ENCODE measurements around the gene LENG1. TPM values are rescaled to one million over a fixed set of nuclear protein-coding genes. Genes with fewer than 3 reads are reported as not detected.
"Not testable (repeated sequence)": the region's sequence is repeated elsewhere in the genome, so short reads cannot be mapped to it uniquely, and the experiment has no call there.

The LENG1 gene
- total RNA-seq, 2 experiments from 2014 or later: 8.3 to 9.2 TPM

DNA sequence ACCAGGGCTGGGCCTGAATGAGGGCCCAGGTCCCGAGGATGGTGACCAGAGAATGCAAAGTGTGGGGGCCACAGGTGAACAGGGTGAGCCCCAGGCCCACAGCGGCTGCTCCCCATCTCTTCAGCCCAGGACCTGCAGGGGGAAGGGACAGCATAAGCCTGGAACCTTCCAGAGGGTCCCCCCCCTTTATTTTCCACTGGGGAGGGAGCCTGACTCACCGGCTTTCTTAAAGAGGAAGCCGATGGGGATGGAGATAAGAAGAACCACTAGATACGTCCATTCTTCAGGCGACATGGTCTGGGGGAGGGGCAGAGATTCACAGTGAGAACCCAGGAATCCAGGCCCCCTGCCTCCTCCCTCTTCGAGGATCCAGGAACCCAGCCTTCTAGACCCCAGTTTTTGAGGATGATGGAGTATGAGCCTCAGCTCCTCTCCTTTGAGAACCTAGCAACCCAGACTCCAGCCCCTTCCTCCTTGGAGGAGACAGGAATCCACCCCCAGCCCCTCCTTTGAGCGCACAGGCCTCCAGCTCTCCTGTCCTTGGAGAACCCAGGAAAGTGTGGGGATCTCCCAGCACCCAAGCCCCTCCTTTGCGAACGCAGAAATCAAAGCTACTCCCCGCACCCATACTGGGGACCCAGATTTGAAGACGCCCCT lies 28.8 kb upstream of the LENG1 start:
- H3K27ac Mint-ChIP-seq: peak overlapping the region; percentile 87
- H3K9me3 Mint-ChIP-seq: no peaks in the 10 kb centered on the region
- DNase-seq: peak; percentile 76
- POLR2A ChIA-PET: interaction anchor here (0.7 to 7.8 kb wide), 10 partner anchors 12 to 203 kb away, joined by 3 to 169 read pairs (median 6); partner anchors contain the start of genes CNOT3 and RPS9
- H3K27me3 Mint-ChIP-seq: no peaks in the 10 kb centered on the region
- peaks cover 42% of the 10 kb centered on the region for H3K4me1 Mint-ChIP-seq
- peak overlapping the region; percentile 85 for H3K4me3 Mint-ChIP-seq
- CTCF ChIA-PET: interaction anchor here (1.2 to 5.4 kb wide), 8 partner anchors 12 to 194 kb away, joined by 3 to 43 read pairs (median 10); partner anchors contain the start of genes CNOT3, LENG1 and RPS9
- peaks cover 38% of the 10 kb centered on the region for H3K36me3 Mint-ChIP-seq (ENCODE audit: low read depth)

- Mint-ChIP-seq H3K4me1 (peaks cover 29% of the 10 kb centered on the region), H3K36me3 (ENCODE audit: low read depth) (peaks cover 36% of the 10 kb centered on the region), H3K27me3 (no peaks in the 10 kb centered on the region), H3K9me3 (no peaks in the 10 kb centered on the region), H3K4me3 (peak overlapping the region; percentile 85), H3K27ac (peak overlapping the region; percentile 44)
- ChIA-PET CTCF (interaction anchor here (2.9 to 5.4 kb wide), 3 partner anchors 13 to 79 kb away, joined by 16 to 43 read pairs (median 33); partner anchors contain the start of gene RPS9), POLR2A (interaction anchor here (1.1 to 7.8 kb wide), 5 partner anchors 14 to 72 kb away, joined by 3 to 169 read pairs (median 4); partner anchors contain the start of genes CNOT3 and RPS9)
- DNase-seq: no peak
These were observed 27.4 kb upstream of the LENG1 start for GRCh38 chr19:54186934-54187381.

GRCh38 chr19:54186351-54186750 lies 26.8 kb upstream of the LENG1 start:
- Mint-ChIP-seq H3K27me3 (no peaks in the 10 kb centered on the region), H3K36me3 (ENCODE audit: low read depth) (peaks cover 34% of the 10 kb centered on the region)
- POLR2A ChIA-PET: interaction anchor here (1.1 to 7.8 kb wide), 4 partner anchors 13 to 72 kb away, joined by 3 to 169 read pairs (median 3); partner anchors contain the start of genes RPS9 and TMC4

DNA sequence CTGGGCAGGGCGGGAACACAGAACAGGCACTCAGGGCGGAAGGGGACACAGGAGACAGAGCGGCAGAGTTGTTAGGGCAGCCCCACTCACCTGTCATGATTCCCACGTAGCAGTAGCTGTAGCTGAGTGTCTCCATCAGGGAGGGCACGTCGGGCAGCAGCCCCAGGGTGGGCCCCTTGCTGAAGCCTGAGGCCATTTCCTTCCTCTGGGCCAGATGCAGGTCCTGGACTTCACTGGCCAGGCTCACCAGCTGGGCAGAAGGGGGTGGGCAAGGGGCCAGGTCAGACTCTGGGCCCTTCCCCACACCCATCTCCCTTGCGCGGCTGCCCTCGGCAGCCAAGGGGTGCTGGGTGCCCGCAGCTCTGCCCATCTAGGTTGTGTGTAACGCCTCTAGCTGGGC lies 23.9 kb upstream of the LENG1 start:
- H3K27ac Mint-ChIP-seq: no peak overlapping the region
- ChIA-PET POLR2A (no interaction called here), CTCF (interaction anchor here (1.6 kb wide), 1 partner anchor 15 kb away, joined by 5 read pairs; no protein-coding TSS in a partner anchor)
- H3K9me3 Mint-ChIP-seq: no peaks in the 10 kb centered on the region
- DNase-seq: no peak
- no peaks in the 10 kb centered on the region for H3K27me3 Mint-ChIP-seq
- H3K4me3 Mint-ChIP-seq: no peak overlapping the region
- peaks cover 24% of the 10 kb centered on the region for H3K4me1 Mint-ChIP-seq
- peaks cover 40% of the 10 kb centered on the region for H3K36me3 Mint-ChIP-seq (ENCODE audit: low read depth)

More at GRCh38 chr19:54186351-54186750, 26.8 kb upstream of the LENG1 start:
- CTCF ChIA-PET: no interaction called here
- Mint-ChIP-seq H3K4me1 (peaks cover 24% of the 10 kb centered on the region), H3K27ac (no peak overlapping the region), H3K4me3 (no peak overlapping the region), H3K9me3 (no peaks in the 10 kb centered on the region)
- DNase-seq: no peak

GRCh38 chr19:54181894-54182293 lies 22.4 kb upstream of the LENG1 start:
- not testable (repeated sequence) for H3K27me3 Mint-ChIP-seq
- peaks cover 35% of the 10 kb centered on the region for H3K36me3 Mint-ChIP-seq (ENCODE audit: low read depth)

DNA sequence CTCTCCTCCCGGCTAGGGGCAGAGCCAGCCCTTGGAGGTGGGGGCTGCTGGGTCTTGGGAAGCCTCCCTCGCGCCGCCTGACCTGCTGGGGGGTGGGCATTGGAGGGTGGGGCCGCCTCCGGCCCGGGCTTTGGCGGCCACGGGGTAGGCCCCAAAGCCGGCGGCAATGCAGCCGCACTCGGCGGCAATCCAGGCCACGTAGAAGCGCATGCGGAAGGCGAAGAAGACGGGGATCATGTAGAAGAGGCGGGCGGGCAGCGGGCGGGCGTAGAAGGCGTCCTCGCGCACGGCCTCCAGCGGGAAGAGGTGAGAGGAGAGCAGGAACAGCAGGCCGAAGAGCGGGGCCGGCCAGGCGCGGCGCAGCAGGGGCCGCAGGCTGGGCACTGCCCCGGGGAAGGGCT lies 21.2 kb upstream of the LENG1 start:
- CTCF ChIA-PET: no interaction called here
- H3K27me3 Mint-ChIP-seq: no peaks in the 10 kb centered on the region

More at GRCh38 chr19:54181894-54182293, 22.4 kb upstream of the LENG1 start:
- H3K4me1 Mint-ChIP-seq, H3K4me3 Mint-ChIP-seq, DNase-seq, POLR2A ChIA-PET, H3K27ac Mint-ChIP-seq, H3K9me3 Mint-ChIP-seq: not testable (repeated sequence)
- CTCF ChIA-PET: interaction anchor here (1.6 kb wide), 1 partner anchor 14 kb away, joined by 5 read pairs; no protein-coding TSS in a partner anchor

DNA sequence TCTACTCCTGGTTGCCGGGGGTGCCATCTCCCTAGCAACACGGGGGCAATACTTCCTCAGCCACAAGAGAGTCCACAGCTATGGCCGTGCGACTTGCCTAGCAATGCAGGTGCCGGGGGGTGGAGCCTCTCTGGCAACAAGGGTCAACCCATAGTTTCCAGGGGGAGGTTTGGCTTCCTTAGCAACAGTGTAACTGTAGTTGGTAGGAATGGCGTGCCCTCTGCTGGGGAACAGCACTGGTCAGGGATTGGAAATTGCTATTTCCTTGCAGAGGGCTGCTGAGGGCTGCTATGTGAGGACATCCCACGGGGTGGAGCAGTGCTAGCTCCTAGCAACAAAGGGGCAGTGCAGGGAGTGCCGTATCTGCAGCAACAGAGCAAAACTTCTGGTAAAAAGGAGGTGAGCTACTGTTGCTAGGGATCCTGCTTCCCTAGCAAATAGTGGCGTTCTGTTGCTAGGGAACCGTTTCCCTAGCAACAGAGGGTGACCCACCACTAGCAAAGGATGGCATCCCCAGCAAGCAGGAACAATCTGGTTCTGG lies 20.5 kb upstream of the LENG1 start:
- no peak overlapping the region for H3K27ac Mint-ChIP-seq
- CTCF ChIA-PET: no interaction called here
- DNase-seq: no peak
- H3K27me3 Mint-ChIP-seq: no peaks in the 10 kb centered on the region
- POLR2A ChIA-PET: interaction anchor here (1.0 kb wide), 1 partner anchor 19 kb away, joined by 3 read pairs; no protein-coding TSS in a partner anchor
- H3K36me3 Mint-ChIP-seq (ENCODE audit: low read depth): peaks cover 23% of the 10 kb centered on the region
- H3K9me3 Mint-ChIP-seq: no peaks in the 10 kb centered on the region
- no peak overlapping the region for H3K4me3 Mint-ChIP-seq
- H3K4me1 Mint-ChIP-seq: peaks cover 2% of the 10 kb centered on the region

More for the DNA sequence above, 21.2 kb upstream of the LENG1 start:
- Mint-ChIP-seq H3K4me1 (peaks cover 2% of the 10 kb centered on the region), H3K27ac (no peak overlapping the region), H3K36me3 (ENCODE audit: low read depth) (peaks cover 26% of the 10 kb centered on the region), H3K9me3 (no peaks in the 10 kb centered on the region), H3K4me3 (no peak overlapping the region)
- no peak for DNase-seq
- POLR2A ChIA-PET: interaction anchor here (1.0 kb wide), 1 partner anchor 20 kb away, joined by 3 read pairs; no protein-coding TSS in a partner anchor

GRCh38 chr19:54179262-54179852 lies 19.8 kb upstream of the LENG1 start:
- Mint-ChIP-seq H3K4me3 (no peak overlapping the region), H3K9me3 (no peaks in the 10 kb centered on the region), H3K27me3 (no peaks in the 10 kb centered on the region), H3K27ac (no peak overlapping the region), H3K4me1 (peaks cover 2% of the 10 kb centered on the region), H3K36me3 (ENCODE audit: low read depth) (peaks cover 23% of the 10 kb centered on the region)
- ChIA-PET CTCF (no interaction called here), POLR2A (interaction anchor here (1.0 kb wide), 1 partner anchor 19 kb away, joined by 3 read pairs; no protein-coding TSS in a partner anchor)
- DNase-seq: no peak

DNA sequence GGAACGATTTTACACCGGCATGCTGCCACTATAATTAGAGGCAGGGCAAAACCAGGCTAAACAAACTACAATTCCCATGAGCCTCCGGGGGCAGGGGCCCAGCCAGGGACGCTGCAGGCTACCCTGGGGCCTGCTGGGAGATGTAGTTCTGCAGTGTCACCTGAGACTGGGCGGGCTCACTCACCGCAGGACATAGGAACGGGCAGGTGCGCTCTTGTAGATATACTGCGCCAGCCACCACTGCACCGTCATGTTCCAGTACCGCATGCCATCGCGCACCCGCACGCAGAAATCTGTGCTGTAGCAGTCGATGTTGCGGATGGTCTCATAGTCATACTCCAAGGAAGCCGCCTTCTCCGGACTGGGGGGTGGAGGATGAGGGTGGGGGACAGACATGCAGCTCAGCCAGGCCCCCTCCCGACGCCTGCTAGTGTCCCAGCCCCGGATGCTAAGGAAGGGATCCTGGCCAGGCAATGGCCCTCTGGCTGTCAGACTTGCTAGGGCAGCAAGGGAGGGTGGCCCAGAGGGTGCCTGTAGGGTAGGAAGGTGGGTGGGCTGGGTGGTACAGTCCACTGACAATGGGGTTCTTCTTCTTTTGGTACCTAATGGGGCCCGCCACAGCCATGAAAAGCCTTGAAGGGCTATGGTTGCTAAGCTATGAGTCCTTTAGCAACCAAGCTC lies 19.2 kb upstream of the LENG1 start:
- Mint-ChIP-seq H3K4me1 (peaks cover under 1% of the 10 kb centered on the region), H3K9me3 (no peaks in the 10 kb centered on the region), H3K36me3 (ENCODE audit: low read depth) (peaks cover 18% of the 10 kb centered on the region), H3K27me3 (no peaks in the 10 kb centered on the region), H3K27ac (no peak overlapping the region), H3K4me3 (no peak overlapping the region)
- peak; percentile 51 for DNase-seq
- ChIA-PET POLR2A (no interaction called here), CTCF (no interaction called here)

DNA sequence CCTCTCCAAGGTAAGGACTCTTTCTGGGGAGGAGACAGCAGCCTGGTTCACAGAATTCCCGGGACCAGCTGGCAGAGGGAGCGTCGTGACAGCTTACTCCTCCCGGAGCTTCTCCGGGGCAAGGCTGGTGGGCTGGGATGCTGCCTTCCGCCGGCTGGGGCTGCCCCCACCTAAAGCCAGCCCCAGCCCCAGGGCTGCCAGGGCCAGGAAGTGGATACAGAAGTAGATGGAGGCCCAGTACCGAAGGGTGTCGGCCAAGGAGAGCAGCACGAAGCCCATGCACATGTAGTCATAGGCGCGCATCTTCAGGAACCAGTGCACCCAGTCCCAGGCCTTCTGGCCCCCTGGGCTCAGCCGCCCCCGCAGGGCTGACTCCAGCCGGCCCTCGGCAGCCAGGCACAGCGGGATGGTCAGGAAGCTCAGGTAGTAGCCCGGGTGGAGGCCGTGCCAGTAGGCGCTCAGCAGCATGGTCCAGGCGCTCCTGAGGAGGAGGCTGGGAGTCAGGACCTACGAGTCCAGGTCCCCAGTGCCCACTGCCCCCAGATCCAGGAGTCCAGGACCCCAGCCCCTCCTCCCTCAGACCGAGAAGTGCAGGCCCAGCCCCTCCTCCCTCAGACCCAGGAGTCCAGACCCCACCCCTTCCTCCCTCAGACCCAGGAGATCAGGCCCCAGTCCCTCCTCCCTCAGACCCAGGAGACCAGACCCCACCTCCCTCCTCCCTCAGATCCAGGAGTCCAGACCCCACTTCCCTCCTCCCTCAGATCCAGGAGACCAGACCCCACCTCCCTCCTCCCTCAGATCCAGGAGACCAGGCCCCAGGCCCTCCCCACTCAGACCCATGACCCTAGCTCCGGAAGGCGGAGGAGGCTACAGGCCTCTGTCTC lies 14.7 kb upstream of the LENG1 start:
- CTCF ChIA-PET: interaction anchor here (0.6 to 0.9 kb wide), 3 partner anchors 92 to 217 kb away, joined by 3 to 4 read pairs (median 3); no protein-coding TSS in a partner anchor
- Mint-ChIP-seq H3K9me3 (no peaks in the 10 kb centered on the region), H3K4me1 (peaks cover 2% of the 10 kb centered on the region), H3K36me3 (ENCODE audit: low read depth) (peaks cover 9% of the 10 kb centered on the region), H3K4me3 (no peak overlapping the region), H3K27ac (no peak overlapping the region), H3K27me3 (no peaks in the 10 kb centered on the region)
- POLR2A ChIA-PET: interaction anchor here (0.8 to 2.6 kb wide), 5 partner anchors 12 to 27 kb away, joined by 3 to 6 read pairs (median 3); partner anchors contain the start of gene LENG1
- DNase-seq: no peak

- DNase-seq: no peak
- no peaks in the 10 kb centered on the region for H3K27me3 Mint-ChIP-seq
- ChIA-PET CTCF (interaction anchor here (0.6 to 0.9 kb wide), 2 partner anchors 93 to 218 kb away, joined by 3 read pairs; no protein-coding TSS in a partner anchor), POLR2A (interaction anchor here (0.7 to 2.6 kb wide), 6 partner anchors 12 to 35 kb away, joined by 3 to 6 read pairs (median 4); partner anchors contain the start of genes CNOT3 and LENG1)
- no peak overlapping the region for H3K4me3 Mint-ChIP-seq
- H3K27ac Mint-ChIP-seq: no peak overlapping the region
- peaks cover 3% of the 10 kb centered on the region for H3K4me1 Mint-ChIP-seq
- peaks cover 4% of the 10 kb centered on the region for H3K36me3 Mint-ChIP-seq (ENCODE audit: low read depth)
- no peaks in the 10 kb centered on the region for H3K9me3 Mint-ChIP-seq
These were observed 13.8 kb upstream of the LENG1 start for GRCh38 chr19:54173359-54173699.
